ENCODE data around the gene WDR43.

DNA sequence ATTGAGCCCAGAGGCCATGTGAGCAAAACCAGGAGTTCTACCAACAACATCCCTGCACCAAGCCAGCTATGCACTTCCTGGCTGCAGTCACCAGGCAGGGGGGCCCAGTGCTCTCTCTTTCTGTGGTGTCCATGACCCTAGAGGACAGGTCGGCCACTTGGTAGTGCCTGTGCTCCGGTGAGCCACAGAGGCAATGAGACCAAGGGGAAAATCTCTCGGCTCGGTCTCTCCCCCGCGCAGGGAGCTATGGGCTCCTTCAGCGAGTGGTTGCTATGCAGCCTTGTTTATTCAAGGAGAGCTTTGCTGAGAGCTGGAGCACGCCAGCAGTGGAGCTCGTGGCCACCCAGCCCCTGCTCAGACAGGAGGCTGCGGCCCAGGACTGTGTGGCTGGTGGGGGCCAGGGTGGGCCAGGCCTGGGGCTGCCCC is 86.6 kb downstream of the WDR43 start, which contains the start of gene TOGARAM2:
- no peak for TF ChIP-seq TAF1 (IDR thresholded peaks at IDR 0.05; ENCODE audit: low read depth)
- no peak for TF ChIP-seq RAD21 (conservative IDR thresholded peaks at IDR 0.05)
- TF ChIP-seq, protein P1, sequence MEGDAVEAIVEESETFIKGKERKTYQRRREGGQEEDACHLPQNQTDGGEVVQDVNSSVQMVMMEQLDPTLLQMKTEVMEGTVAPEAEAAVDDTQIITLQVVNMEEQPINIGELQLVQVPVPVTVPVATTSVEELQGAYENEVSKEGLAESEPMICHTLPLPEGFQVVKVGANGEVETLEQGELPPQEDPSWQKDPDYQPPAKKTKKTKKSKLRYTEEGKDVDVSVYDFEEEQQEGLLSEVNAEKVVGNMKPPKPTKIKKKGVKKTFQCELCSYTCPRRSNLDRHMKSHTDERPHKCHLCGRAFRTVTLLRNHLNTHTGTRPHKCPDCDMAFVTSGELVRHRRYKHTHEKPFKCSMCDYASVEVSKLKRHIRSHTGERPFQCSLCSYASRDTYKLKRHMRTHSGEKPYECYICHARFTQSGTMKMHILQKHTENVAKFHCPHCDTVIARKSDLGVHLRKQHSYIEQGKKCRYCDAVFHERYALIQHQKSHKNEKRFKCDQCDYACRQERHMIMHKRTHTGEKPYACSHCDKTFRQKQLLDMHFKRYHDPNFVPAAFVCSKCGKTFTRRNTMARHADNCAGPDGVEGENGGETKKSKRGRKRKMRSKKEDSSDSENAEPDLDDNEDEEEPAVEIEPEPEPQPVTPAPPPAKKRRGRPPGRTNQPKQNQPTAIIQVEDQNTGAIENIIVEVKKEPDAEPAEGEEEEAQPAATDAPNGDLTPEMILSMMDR (IDR thresholded peaks at IDR 0.05; ENCODE audit: poor library complexity, severe bottlenecking): no peak
- no peak for TF ChIP-seq EZH2 (IDR thresholded peaks at IDR 0.05; ENCODE audit: borderline replicate concordance, insufficient read depth, low read length, poor library complexity, severe bottlenecking)
- TF ChIP-seq, protein P2, sequence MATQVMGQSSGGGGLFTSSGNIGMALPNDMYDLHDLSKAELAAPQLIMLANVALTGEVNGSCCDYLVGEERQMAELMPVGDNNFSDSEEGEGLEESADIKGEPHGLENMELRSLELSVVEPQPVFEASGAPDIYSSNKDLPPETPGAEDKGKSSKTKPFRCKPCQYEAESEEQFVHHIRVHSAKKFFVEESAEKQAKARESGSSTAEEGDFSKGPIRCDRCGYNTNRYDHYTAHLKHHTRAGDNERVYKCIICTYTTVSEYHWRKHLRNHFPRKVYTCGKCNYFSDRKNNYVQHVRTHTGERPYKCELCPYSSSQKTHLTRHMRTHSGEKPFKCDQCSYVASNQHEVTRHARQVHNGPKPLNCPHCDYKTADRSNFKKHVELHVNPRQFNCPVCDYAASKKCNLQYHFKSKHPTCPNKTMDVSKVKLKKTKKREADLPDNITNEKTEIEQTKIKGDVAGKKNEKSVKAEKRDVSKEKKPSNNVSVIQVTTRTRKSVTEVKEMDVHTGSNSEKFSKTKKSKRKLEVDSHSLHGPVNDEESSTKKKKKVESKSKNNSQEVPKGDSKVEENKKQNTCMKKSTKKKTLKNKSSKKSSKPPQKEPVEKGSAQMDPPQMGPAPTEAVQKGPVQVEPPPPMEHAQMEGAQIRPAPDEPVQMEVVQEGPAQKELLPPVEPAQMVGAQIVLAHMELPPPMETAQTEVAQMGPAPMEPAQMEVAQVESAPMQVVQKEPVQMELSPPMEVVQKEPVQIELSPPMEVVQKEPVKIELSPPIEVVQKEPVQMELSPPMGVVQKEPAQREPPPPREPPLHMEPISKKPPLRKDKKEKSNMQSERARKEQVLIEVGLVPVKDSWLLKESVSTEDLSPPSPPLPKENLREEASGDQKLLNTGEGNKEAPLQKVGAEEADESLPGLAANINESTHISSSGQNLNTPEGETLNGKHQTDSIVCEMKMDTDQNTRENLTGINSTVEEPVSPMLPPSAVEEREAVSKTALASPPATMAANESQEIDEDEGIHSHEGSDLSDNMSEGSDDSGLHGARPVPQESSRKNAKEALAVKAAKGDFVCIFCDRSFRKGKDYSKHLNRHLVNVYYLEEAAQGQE (IDR thresholded peaks at IDR 0.05; ENCODE audit: borderline replicate concordance): no peak
- TF ChIP-seq POLR2AphosphoS5 (IDR thresholded peaks at IDR 0.05): no peak
- no peak for TF ChIP-seq EP300 (conservative IDR thresholded peaks at IDR 0.05; ENCODE audit: poor library complexity, severe bottlenecking)
- TF ChIP-seq SMC3 (conservative IDR thresholded peaks at IDR 0.05; ENCODE audit: poor library complexity): no peak
- TF ChIP-seq MXI1 (conservative IDR thresholded peaks at IDR 0.05; ENCODE audit: poor library complexity, severe bottlenecking): no peak
